HG02938 (cell line): Measurements from ENCODE around the gene BMPER.

Experiments used
- ATAC-seq: cut with Tn5 transposase; IDR thresholded peaks from one replicate; pipeline ENCODE4 v1.9.1; 2021; ENCODE audit warnings: mild to moderate bottlenecking, moderate library complexity; ENCODE audit not compliant: unreplicated experiment

Gene BMPER

DNA sequence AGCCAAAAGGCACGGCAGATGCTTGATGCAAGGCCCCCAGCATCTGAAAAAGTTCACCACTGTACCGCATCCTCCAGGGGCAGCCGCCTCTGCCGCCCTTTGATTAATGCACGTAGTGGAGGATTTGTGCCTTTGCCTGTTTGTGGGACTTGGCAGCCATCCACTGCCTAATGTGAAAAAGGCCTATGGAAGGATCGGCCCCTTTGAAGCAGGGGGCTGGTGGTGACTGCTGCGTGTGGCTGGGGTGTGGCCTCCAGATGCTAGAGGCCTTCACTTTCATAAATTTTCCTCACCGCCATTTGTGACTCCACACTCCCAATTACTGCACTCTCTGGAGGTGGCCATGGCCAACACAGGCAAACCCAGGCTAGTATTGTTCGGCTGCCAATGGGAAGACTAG, 226.0 kb downstream of the BMPER start:
- ATAC-seq, result no peak

DNA sequence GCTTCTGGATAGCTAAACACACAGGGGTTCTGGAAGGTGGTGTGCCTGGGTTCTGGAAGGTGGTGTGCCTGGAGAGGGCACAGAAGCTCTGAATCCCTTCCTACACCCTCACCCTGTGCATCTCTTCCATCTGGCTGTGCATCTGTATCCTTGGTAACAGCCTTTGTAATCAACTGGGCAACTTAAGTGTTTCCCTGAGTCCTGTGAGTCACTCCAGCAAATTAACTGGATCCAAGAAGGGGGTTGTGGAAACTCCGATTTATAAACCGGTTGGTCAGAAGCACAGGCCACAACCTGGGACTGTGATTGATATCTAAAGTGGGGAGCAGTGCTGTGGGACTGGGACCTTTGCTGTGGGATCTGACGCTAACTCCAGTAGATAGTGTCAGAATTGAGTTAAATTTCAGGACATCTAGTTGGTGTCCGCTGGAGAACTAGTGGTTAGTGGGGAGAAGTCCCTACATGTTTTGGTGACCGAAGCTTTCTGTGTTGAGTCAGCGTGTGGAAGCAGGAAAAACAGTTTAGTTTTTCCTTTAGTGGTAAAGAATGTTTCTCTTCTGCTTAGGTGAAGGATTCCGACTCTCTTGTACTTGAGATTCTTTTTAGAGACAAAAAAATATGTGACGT, 228.1 kb downstream of the BMPER start:
- no peak for ATAC-seq

GRCh38 chr7:34133983-34134782, 228.8 kb downstream of the BMPER start:
- ATAC-seq, result no peak

DNA sequence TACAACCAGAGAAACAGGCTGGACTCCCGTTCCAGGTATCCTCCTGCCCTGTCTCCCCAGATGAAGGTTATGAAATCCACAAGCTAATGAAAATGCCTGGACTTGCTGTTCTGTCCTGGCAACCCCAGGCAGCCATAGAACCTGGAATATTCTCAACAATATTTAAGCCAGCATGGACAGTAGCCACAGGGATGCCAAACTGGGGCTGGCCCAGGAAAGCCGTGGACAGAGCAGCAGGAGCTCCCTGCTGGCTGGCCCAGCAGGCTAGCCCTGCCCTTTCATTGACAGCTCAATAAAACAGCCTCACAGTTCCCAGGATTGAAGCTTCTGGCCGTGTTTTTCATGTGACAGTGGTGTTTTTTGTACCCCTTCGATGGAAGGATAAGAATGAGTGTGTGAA, 230.6 kb downstream of the BMPER start:
- ATAC-seq, result no peak

GRCh38 chr7:34136698-34137097, 231.4 kb downstream of the BMPER start:
- no peak for ATAC-seq

DNA sequence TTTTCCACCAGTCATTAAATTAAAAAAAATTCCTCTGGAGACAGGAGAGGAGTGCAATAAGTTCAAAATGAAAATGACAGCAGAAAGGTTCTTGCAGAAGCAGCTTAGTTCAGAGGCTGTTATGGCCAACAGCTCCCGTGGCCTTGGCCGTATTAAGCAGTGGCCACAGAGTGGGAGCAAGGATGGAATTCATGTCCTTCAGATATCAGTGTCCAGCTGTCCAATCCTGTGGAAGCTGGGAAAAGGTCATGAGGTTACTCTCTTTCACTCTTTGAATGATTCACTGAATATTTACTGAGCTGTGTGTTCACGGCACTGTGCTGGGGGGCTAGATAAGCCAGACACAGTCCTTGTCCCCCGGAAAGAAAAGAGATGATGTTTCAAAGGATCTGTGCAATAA, 231.8 kb downstream of the BMPER start:
- ATAC-seq, result no peak

DNA sequence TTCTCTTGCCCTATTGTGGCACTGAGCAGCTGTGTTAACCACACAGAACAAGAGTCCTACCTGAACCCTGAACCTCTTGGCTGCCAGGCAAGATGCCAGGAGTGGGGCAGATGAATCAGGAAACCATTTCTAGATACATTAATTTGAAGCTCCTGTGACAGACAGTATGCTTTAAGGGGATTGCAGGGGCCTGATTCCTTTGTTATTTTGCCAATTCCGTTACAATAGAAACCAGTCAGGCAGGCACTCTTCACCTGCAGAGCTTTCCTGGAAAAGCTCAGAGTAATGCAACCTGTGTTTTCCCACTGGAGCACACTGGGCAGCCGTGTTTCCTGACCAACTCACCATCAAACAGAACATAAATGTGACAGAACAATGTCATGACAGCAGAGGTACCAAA, 233.1 kb downstream of the BMPER start:
- no peak for ATAC-seq

DNA sequence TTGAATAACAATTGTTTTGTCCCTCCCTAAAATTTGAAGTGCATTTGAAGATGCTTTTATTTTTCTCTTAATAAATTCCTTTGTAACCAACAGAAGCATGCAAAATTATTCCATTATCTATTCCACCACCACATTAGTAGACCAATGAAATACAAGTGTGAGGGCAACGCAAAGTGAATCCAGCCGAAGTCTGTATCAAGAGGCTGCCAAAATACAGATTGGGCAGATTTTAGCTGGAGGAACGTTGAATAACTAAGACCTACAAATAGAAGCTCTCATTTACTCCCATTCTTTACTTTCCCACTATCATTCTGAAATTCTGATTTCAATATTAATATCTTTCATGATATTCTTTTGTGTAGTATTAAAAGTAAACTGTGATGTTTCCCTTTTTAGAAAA, 233.7 kb downstream of the BMPER start:
- no peak for ATAC-seq

DNA sequence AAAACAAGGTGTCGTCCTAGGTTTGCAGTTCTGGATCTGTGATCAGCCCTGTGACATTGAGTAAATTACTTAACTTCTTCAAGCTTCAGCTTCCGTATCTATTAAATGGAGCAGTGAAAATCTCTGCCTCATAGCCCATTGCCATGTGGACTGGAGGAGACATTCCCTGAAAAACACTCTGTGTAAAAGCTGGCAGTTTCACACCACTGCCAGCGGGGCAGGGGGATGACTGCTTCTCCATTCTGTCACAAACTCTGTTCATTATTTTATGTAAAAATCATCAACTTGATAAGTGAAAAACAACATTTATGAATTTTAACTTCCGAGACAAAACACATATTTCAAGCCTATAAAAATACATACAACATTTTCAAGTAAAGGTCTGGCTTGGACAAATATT, 234.7 kb downstream of the BMPER start:
- no peak for ATAC-seq

- no peak for ATAC-seq
These were observed 238.1 kb downstream of the BMPER start for GRCh38 chr7:34143402-34143801.

GRCh38 chr7:34145603-34146002, 240.3 kb downstream of the BMPER start:
- ATAC-seq, result no peak

GRCh38 chr7:34153656-34154270, 248.4 kb downstream of the BMPER start:
- no peak for ATAC-seq

- no peak for ATAC-seq
These were observed 250.0 kb downstream of the BMPER start for GRCh38 chr7:34155220-34155908.

DNA sequence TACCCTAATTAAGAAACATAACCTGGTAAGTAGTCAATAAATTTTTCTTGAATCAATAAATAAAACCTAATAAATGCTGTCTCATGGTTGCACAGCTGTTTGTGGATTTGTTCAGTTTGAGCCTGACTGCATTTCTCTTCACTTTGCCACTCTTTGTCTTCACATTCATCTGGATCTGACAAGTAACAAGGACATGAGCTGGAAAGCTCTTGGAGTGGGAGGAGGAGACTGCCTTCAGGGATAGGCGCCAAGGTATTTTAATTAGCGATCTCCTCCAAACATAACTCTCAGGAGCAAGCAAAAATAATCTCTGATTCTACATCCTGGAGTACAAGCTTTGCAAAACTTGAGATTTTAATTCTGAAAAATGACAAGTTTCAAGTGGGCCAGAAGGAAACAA, 251.0 kb downstream of the BMPER start:
- no peak for ATAC-seq

- no peak for ATAC-seq
These were observed 251.8 kb downstream of the BMPER start for GRCh38 chr7:34157137-34157536.

DNA sequence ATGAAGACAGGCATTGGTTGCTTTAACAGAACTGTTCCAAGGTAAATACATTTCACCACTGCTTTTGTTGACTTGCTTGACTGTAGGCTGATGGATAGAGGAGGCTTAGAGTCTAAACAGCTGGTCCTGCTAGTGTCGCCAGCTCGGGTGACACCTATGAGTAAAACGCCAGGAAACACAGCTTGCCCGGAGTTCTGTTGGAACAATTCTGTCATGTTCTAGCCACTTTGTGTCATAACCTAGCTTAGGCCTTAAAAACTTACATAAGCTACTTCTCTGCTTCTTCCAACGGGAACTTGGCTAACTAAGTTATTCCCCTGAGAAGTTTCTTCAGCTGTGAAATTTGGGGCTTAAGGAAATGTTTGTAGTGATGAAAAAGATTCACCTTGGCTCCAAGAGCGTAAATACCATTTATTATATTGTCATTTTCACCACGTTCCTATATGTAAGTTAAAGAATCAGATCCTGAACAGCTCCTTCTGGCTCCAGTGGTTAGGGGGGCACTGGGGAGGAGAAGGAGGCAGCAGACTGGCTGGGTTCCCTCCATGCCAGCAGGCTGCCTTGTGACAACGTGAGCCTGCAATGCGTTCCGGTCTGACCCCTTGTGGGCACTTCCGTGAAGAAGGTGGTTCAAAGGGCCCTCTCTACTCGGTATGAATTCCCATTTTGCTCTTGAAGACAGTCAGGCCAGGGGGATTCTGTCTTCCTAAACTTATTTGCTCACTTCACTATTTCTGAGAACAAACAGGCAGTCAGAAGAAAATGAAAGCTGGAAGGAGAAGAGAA, 253.2 kb downstream of the BMPER start:
- ATAC-seq, result no peak

GRCh38 chr7:34160261-34160752, 255.0 kb downstream of the BMPER start:
- ATAC-seq, result no peak

DNA sequence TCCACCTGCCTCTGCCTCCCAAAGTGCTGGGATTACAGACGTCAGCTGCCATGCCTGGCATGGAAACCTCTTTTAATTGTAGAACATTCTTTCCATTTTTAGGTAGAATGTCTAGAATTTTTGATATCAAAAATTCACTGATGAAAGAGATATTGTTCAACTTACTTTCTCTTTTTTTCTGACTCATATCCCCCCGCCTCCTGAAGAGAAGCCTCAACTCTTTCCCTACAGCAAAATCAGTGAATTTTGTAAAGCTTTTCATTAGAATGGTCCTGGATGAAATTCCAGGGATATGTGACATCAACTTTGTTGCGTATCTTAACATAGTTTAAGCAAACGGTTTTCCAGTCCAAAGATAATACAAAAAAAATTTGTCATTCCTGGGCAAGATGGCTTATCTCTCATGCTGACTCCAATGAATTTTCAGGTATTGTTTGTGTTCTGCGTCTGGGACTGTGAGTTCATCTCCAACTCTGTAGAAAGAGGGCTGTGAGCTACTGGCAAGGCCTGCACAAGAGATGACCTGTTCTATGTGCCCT, 256.8 kb downstream of the BMPER start:
- ATAC-seq, result no peak

DNA sequence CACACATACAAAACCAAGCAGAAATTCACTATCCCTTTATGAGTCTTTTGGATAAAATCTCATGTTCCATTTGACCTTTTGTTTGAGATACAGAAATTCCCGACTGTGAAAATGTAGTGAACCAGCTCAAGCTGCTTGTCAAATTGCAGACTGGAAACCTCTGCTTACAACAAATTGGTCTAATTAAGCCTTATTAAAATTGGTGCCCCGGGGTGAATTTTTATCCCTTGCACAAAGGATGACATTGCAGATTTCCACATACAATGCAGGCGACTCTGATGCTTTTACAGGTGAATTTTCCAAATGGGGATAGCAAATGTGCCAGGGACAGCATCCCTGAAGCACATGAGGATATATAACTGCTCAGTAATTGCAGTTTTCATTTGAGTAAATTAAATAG, 257.3 kb downstream of the BMPER start:
- no peak for ATAC-seq

DNA sequence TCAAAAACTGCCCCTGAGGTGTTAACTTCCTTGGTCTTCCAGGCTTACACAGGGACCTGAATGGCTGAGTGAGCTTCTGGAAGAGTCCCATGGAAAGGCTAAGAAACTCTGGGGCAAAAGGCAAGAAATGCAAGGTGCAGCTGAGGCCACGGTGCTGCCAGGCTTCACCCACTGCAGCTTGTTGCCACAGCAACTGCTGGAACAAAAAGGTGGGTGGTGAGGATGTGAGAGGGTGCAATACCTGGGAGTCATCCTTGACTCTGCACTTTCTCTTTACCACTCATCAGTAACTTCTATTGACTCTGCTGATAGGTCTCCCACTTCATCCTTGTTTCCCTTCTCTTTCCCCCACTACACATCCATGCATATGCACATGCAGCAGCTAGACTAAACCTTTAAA, 258.6 kb downstream of the BMPER start:
- no peak for ATAC-seq
